Osteoblast (primary cell): ENCODE data around the gene FAM120A. TPM values are rescaled to one million over a fixed set of nuclear protein-coding genes. Genes with fewer than 3 reads are reported as not detected.
"Not testable (repeated sequence)": the region's sequence is repeated elsewhere in the genome, so short reads cannot be mapped to it uniquely, and the experiment has no call there.

Experiments used
- DNase-seq: peaks from one replicate; pipeline ENCODE4 v3.0.0; 2011; ENCODE audit warnings: low spot score, mixed read lengths; ENCODE audit not compliant: insufficient read length; ENCODE audit errors: missing footprints
- H2AFZ ChIP-seq: 2 replicates; pipeline ENCODE4 v1.6.0; 2011; ENCODE audit warnings: mild to moderate bottlenecking, low read length
- H3K27ac ChIP-seq: 2 replicates; pipeline ENCODE4 v1.5.1; 2011; ENCODE audit warnings: mild to moderate bottlenecking, low read depth, low read length, moderate library complexity
- H3K27me3 ChIP-seq: 2 replicates; pipeline ENCODE4 v1.6.0; 2012; ENCODE audit warnings: mild to moderate bottlenecking, control low read depth, inconsistent platforms, low read length, moderate library complexity; ENCODE audit not compliant: insufficient read depth
- H3K36me3 ChIP-seq: 2 replicates; pipeline ENCODE4 v1.5.1; 2011; ENCODE audit warnings: mild to moderate bottlenecking, low read length, control low read depth, moderate library complexity; ENCODE audit not compliant: insufficient read depth
- H3K4me1 ChIP-seq: 2 replicates; pipeline ENCODE4 v1.5.1; 2011; ENCODE audit warnings: mild to moderate bottlenecking, low read length, control low read depth, moderate library complexity; ENCODE audit not compliant: insufficient read depth
- H3K4me2 ChIP-seq: 2 replicates; pipeline ENCODE4 v1.6.0; 2011; ENCODE audit warnings: mild to moderate bottlenecking, low read length; ENCODE audit not compliant: insufficient read depth
- H3K4me3 ChIP-seq: fragments of 200-600 bp; sonication (generic); 3 replicates; pipeline ENCODE4 v1.5.1; 2012; ENCODE audit warnings: mild to moderate bottlenecking, low read length, inconsistent platforms; ENCODE audit not compliant: insufficient read depth
- H3K79me2 ChIP-seq: 2 replicates; pipeline ENCODE4 v1.6.0; 2012; ENCODE audit warnings: mild to moderate bottlenecking, low read length, control low read depth, inconsistent platforms; ENCODE audit not compliant: insufficient read depth
- H3K9me3 ChIP-seq: 2 replicates; pipeline ENCODE4 v1.5.1; 2011; ENCODE audit warnings: low read depth, low read length, control low read depth
- H4K20me1 ChIP-seq: 2 replicates; pipeline ENCODE4 v1.6.0; 2012; ENCODE audit warnings: mild to moderate bottlenecking, low read length, control low read depth; ENCODE audit not compliant: insufficient read depth
- CTCF ChIP-seq: IDR thresholded peaks from 2 replicates; pipeline ENCODE4 v1.5.1; 2011; ENCODE audit warnings: mild to moderate bottlenecking, low read depth, low read length, moderate library complexity; ENCODE audit errors: extremely low read depth
- total RNA-seq: library from RNA; depleted of rRNA; stranded (reverse); fragments of >200 nt; gene quantifications from 2 replicates; pipeline ENCODE4 v1.2.3, GENCODE V29; 2012

Gene FAM120A
- total RNA-seq, 1 donor: 136 TPM

GRCh38 chr9:93435386-93435785 lies 16.1 kb upstream of the FAM120A start:
- no peak overlapping the region for H3K27ac ChIP-seq
- H3K4me2 ChIP-seq: no peak overlapping the region
- H3K4me1 ChIP-seq: no peaks in the 10 kb centered on the region
- no peak for DNase-seq
- H3K36me3 ChIP-seq: no peaks in the 10 kb centered on the region
- no peaks in the 10 kb centered on the region for H4K20me1 ChIP-seq
- no peaks in the 10 kb centered on the region for H3K9me3 ChIP-seq
- H2AFZ ChIP-seq: no peak overlapping the region
- no peaks in the 10 kb centered on the region for H3K79me2 ChIP-seq
- no peak overlapping the region for H3K4me3 ChIP-seq
- H3K27me3 ChIP-seq: no peaks in the 10 kb centered on the region
- no peak for TF ChIP-seq CTCF

DNA sequence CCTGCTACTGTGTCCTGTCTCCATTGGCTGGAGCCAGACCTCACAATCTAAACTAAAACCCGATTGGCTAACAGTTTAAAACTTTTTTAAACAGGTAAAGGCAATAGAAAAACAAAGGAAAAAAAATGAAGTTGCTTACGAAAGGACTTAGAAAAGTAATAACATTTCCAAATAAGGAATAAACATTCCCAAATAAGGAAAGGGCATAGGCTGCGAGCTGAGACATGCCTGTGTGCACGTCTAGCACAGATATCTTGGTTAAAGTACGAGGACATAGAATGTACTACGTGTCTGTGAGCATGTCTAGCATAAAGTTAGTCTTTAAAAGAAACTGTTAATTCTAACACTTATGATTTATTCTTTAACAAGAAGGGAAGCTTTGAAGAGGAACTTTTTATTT lies 15.3 kb upstream of the FAM120A start:
- no peaks in the 10 kb centered on the region for H3K27me3 ChIP-seq
- no peak overlapping the region for H3K27ac ChIP-seq
- H2AFZ ChIP-seq: no peak overlapping the region
- H3K36me3 ChIP-seq: no peaks in the 10 kb centered on the region
- no peak for TF ChIP-seq CTCF
- no peak for DNase-seq
- H4K20me1 ChIP-seq: no peaks in the 10 kb centered on the region
- no peaks in the 10 kb centered on the region for H3K9me3 ChIP-seq
- no peak overlapping the region for H3K4me3 ChIP-seq
- H3K4me1 ChIP-seq: no peaks in the 10 kb centered on the region
- no peak overlapping the region for H3K4me2 ChIP-seq
- no peaks in the 10 kb centered on the region for H3K79me2 ChIP-seq

DNA sequence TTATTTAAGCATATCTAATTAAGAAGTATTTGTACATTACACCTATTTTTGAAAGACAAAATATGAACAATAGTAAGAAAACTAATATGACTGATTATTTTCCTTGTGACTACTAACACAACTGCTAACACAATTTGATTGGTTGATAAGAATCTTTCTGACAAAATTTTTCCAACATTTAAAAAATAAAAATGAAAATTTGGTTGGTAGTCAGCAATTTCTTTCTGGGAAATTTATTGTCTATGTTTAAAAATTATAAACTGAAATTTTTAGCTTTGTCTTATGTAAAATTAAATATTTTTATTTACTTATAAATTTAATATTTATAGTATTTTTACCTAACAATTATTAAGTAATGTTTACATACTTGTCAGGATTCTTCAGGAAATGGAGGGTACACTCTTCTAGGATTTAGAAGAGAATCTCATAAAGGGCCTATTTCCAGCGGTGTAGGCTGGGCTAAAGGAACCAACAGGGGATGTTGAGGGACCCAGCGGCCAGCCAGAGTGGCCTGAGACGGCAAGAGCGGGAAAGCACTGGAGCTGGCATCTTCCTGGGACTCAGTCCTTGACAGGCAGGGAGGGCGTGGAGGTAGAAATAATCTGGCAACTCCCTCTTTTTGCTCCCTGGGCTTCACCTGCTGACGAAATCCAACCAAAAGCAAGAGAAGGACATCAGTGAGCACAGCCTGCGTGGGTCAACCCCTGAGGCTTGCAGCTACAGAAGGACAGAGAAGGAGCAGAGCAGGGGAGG lies 14.7 kb upstream of the FAM120A start:
- no peaks in the 10 kb centered on the region for H3K4me1 ChIP-seq
- H3K79me2 ChIP-seq: no peaks in the 10 kb centered on the region
- no peaks in the 10 kb centered on the region for H3K9me3 ChIP-seq
- no peak for TF ChIP-seq CTCF
- H4K20me1 ChIP-seq: no peaks in the 10 kb centered on the region
- H3K4me2 ChIP-seq: no peak overlapping the region
- H2AFZ ChIP-seq: no peak overlapping the region
- H3K27ac ChIP-seq: no peak overlapping the region
- no peaks in the 10 kb centered on the region for H3K27me3 ChIP-seq
- DNase-seq: no peak
- H3K36me3 ChIP-seq: no peaks in the 10 kb centered on the region
- no peak overlapping the region for H3K4me3 ChIP-seq

GRCh38 chr9:93437996-93438395 lies 13.5 kb upstream of the FAM120A start:
- no peak for TF ChIP-seq CTCF
- no peak overlapping the region for H2AFZ ChIP-seq
- no peaks in the 10 kb centered on the region for H3K4me1 ChIP-seq
- H3K79me2 ChIP-seq: no peaks in the 10 kb centered on the region
- H3K4me2 ChIP-seq: no peak overlapping the region
- H3K27me3 ChIP-seq: no peaks in the 10 kb centered on the region
- no peak overlapping the region for H3K4me3 ChIP-seq
- no peak for DNase-seq
- no peak overlapping the region for H3K27ac ChIP-seq
- no peaks in the 10 kb centered on the region for H4K20me1 ChIP-seq
- H3K9me3 ChIP-seq: no peaks in the 10 kb centered on the region
- H3K36me3 ChIP-seq: no peaks in the 10 kb centered on the region

GRCh38 chr9:93439301-93439700 lies 12.2 kb upstream of the FAM120A start:
- not testable (repeated sequence) for H3K27ac ChIP-seq, H2AFZ ChIP-seq, H3K36me3 ChIP-seq, H3K27me3 ChIP-seq, H3K4me1 ChIP-seq, H3K4me3 ChIP-seq, H4K20me1 ChIP-seq, H3K4me2 ChIP-seq, H3K9me3 ChIP-seq, DNase-seq, H3K79me2 ChIP-seq
